MM.1S (cell line): Measurements from ENCODE around the gene SPCS1.

Experiments used
- CTCF ChIP-seq: fragments of 300-600 bp; sonication (generic); IDR thresholded peaks from 2 replicates; pipeline ENCODE4 v1.5.1; 2016; ENCODE audit warnings: antibody characterized with exemption, low read length, mixed read lengths
- EZH2 ChIP-seq: fragments of 300-600 bp; sonication (generic); optimal IDR thresholded peaks from 2 replicates; pipeline ENCODE3; 2017; ENCODE audit warnings: low read depth, mild to moderate bottlenecking, antibody characterized with exemption, low read length, mixed read lengths
- EZH2phosphoT487 ChIP-seq: fragments of 300-600 bp; sonication (generic); IDR thresholded peaks from 2 replicates; pipeline ENCODE4 v1.6.1; 2018; ENCODE audit warnings: antibody characterized with exemption, low read length

GRCh38 chr3:52689151-52689550, 16.8 kb upstream of the SPCS1 start:
- no peak for TF ChIP-seq CTCF
- no peak for TF ChIP-seq EZH2phosphoT487
- TF ChIP-seq EZH2 = no peak
